ENCODE results near the gene LILRB5. TPM values are rescaled to one million over a fixed set of nuclear protein-coding genes. Genes with fewer than 3 reads are reported as not detected.

Gene LILRB5
- 0.03 TPM for polyA plus RNA-seq (2013, experiment 1 of 2)
- 0.06 TPM for polyA plus RNA-seq (2013, experiment 2 of 2)

DNA sequence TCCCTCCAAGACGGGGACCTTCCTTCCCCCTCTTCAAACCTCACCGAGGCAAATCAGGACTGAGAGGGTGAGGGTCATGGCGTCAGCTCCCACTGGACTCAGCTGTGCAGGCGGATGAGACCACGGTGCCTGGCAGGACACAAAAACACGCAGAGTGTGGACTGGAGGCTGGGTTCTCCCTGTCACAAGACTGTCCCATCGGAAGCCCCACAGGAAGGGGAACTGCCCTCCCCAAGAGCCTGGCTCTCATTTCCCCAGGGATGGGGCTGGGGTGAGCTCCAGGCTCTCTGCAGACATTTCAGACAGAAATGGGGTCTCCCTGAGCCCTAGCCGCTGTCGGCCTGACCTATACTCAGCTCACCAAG, at the start of gene LILRB5:
Gene LILRB5 (minus strand): TSS at position 158 of the 365 bp plus-strand sequence. CDS start 80 bp downstream, at position 78.
- no peaks in the 10 kb centered on the region for H3K79me2 ChIP-seq (ENCODE audit: control insufficient read depth, insufficient read depth, low read length)
- no peaks in the 10 kb centered on the region for H3K27me3 ChIP-seq (ENCODE audit: insufficient read depth, low read length, poor library complexity)
- no CpG with 5 or more reads among the region's 9 CpGs for WGBS (ENCODE audit: extremely low coverage, insufficient coverage, low lambda C conversion rate)
- H3K36me3 ChIP-seq (ENCODE audit: control insufficient read depth, insufficient read depth, low read length) = no peaks in the 10 kb centered on the region
- no peak within 1 kb of the TSS for H3K4ac ChIP-seq (ENCODE audit: low read depth, low read length)
- no peaks in the 10 kb centered on the region for H3K4me1 ChIP-seq (ENCODE audit: control insufficient read depth, low read depth, low read length)
- no peak within 1 kb of the TSS for H3K4me3 ChIP-seq (ENCODE audit: low read length)
- H4K5ac ChIP-seq (ENCODE audit: low read length) = no peak within 1 kb of the TSS
- no peaks in the 10 kb centered on the region for H3K79me1 ChIP-seq (ENCODE audit: low read length)
- no peak within 1 kb of the TSS for H3K9ac ChIP-seq (ENCODE audit: low read length)
- H3K18ac ChIP-seq (ENCODE audit: low read length) = no peak within 1 kb of the TSS
- H4K8ac ChIP-seq (ENCODE audit: low read depth, low read length) = no peak within 1 kb of the TSS
- H2BK120ac ChIP-seq (ENCODE audit: low read depth, low read length) = no peak within 1 kb of the TSS
- no peak within 1 kb of the TSS for H2BK15ac ChIP-seq (replicated peaks; ENCODE audit: low read depth)
- no peak within 1 kb of the TSS for H3K23ac ChIP-seq (ENCODE audit: low read length)
- DNase-seq = no peak
- no peak within 1 kb of the TSS for H2AK5ac ChIP-seq (ENCODE audit: low read length)
- no peak within 1 kb of the TSS for H3K56ac ChIP-seq (ENCODE audit: low read length)
- no peak within 1 kb of the TSS for H3K4me2 ChIP-seq (ENCODE audit: low read length)
- no peak within 1 kb of the TSS for H2BK5ac ChIP-seq (ENCODE audit: low read length)
- no peak within 1 kb of the TSS for H3K27ac ChIP-seq (ENCODE audit: low read depth, low read length)

DNA sequence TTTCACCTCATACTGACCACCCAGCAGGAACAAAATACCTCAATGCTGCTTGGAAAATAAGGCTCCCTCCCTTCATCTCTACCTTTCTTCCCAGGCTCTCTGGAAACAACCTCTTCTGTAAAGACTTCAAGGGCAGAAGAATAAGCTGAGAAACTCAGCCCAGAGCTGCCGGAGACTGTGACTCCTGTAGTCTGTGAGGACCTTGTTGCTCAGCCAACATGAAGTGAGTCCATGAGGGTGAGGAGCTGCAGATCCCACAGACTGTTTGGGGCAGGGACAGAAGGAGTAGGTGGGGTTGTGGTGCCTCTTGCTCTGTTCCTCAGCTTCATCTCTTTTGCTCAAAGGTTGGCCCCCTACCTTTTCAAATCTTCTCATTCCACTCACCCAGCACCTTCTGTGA, 48.1 kb upstream of the LILRB5 start:
- Histone ChIP-seq H3K4me1 (ENCODE audit: control insufficient read depth, low read depth, low read length) (no peaks in the 10 kb centered on the region), H3K27ac (ENCODE audit: low read depth, low read length) (no peak overlapping the region), H4K5ac (ENCODE audit: low read length) (no peak overlapping the region), H3K4ac (ENCODE audit: low read depth, low read length) (no peak overlapping the region), H3K9ac (ENCODE audit: low read length) (no peak overlapping the region), H4K8ac (ENCODE audit: low read depth, low read length) (no peak overlapping the region), H3K27me3 (ENCODE audit: insufficient read depth, low read length, poor library complexity) (no peaks in the 10 kb centered on the region), H3K56ac (ENCODE audit: low read length) (no peak overlapping the region), H2AK5ac (ENCODE audit: low read length) (no peak overlapping the region), H2BK120ac (ENCODE audit: low read depth, low read length) (no peak overlapping the region), H3K4me2 (ENCODE audit: low read length) (no peak overlapping the region), H3K18ac (ENCODE audit: low read length) (no peak overlapping the region), H3K79me1 (ENCODE audit: low read length) (no peaks in the 10 kb centered on the region), H3K23ac (ENCODE audit: low read length) (no peak overlapping the region), H3K4me3 (ENCODE audit: low read length) (no peak overlapping the region), H3K79me2 (ENCODE audit: control insufficient read depth, insufficient read depth, low read length) (no peaks in the 10 kb centered on the region), H2BK5ac (ENCODE audit: low read length) (no peak overlapping the region), H3K36me3 (ENCODE audit: control insufficient read depth, insufficient read depth, low read length) (no peaks in the 10 kb centered on the region), H2BK15ac (replicated peaks; ENCODE audit: low read depth) (no peak overlapping the region)
- no peak for DNase-seq
- WGBS (ENCODE audit: extremely low coverage, insufficient coverage, low lambda C conversion rate) = no CpG with 5 or more reads among the region's 1 CpG

DNA sequence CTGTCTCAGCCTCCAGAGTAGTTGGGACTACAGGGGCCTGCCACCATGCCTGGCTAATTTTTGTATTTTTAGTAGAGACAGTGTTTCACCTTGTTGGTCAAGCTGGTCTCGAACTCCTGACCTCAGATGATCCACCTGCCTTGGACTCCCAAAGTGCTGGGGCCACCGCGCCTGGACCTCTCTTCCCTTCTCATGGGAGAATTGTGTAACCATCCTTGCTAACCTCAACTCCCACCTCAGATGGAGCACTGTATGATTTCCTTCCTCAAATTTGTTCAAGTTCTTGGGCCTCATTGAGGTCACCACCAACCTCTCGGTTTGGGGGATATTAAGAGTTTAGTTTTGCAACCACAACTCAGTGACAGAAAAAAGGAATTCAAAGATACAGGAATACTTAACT, 45.2 kb upstream of the LILRB5 start:
- Histone ChIP-seq H4K5ac (ENCODE audit: low read length) (no peak overlapping the region), H3K4me3 (ENCODE audit: low read length) (no peak overlapping the region), H3K4me1 (ENCODE audit: control insufficient read depth, low read depth, low read length) (no peaks in the 10 kb centered on the region), H3K4ac (ENCODE audit: low read depth, low read length) (no peak overlapping the region), H3K23ac (ENCODE audit: low read length) (no peak overlapping the region), H2BK15ac (replicated peaks; ENCODE audit: low read depth) (no peak overlapping the region), H3K56ac (ENCODE audit: low read length) (no peak overlapping the region), H2BK120ac (ENCODE audit: low read depth, low read length) (no peak overlapping the region), H3K27ac (ENCODE audit: low read depth, low read length) (no peak overlapping the region), H3K4me2 (ENCODE audit: low read length) (no peak overlapping the region), H2BK5ac (ENCODE audit: low read length) (no peak overlapping the region), H2AK5ac (ENCODE audit: low read length) (no peak overlapping the region), H3K27me3 (ENCODE audit: insufficient read depth, low read length, poor library complexity) (no peaks in the 10 kb centered on the region), H3K9ac (ENCODE audit: low read length) (no peak overlapping the region), H3K79me1 (ENCODE audit: low read length) (no peaks in the 10 kb centered on the region), H3K79me2 (ENCODE audit: control insufficient read depth, insufficient read depth, low read length) (no peaks in the 10 kb centered on the region), H3K18ac (ENCODE audit: low read length) (no peak overlapping the region), H4K8ac (ENCODE audit: low read depth, low read length) (no peak overlapping the region), H3K36me3 (ENCODE audit: control insufficient read depth, insufficient read depth, low read length) (no peaks in the 10 kb centered on the region)
- DNase-seq = no peak
- WGBS (ENCODE audit: extremely low coverage, insufficient coverage, low lambda C conversion rate) = no CpG with 5 or more reads among the region's 4 CpGs

DNA sequence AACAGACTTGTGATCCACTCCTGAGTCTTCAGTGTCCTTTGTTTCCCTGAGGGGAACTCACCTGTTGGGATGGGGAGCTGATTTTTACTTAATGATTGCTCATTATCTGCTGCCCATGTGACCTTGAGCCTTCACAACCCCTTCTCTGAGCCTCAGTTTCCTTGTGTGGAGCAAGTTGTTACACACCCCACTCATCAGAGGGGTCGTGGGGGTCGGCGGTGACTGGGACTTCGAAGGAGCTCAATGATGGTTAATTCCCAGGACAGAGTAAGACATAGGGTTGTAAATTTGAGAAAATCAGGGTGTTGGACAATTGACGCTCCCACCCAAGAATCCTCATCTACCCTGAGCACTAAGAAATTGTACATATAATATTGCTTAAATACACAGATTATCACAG, 42.4 kb upstream of the LILRB5 start:
- no peak overlapping the region for H4K8ac ChIP-seq (ENCODE audit: low read depth, low read length)
- H2BK5ac ChIP-seq (ENCODE audit: low read length) = no peak overlapping the region
- no peak overlapping the region for H2AK5ac ChIP-seq (ENCODE audit: low read length)
- no peaks in the 10 kb centered on the region for H3K79me1 ChIP-seq (ENCODE audit: low read length)
- no peak overlapping the region for H3K56ac ChIP-seq (ENCODE audit: low read length)
- no peak overlapping the region for H2BK15ac ChIP-seq (replicated peaks; ENCODE audit: low read depth)
- H3K4me2 ChIP-seq (ENCODE audit: low read length) = no peak overlapping the region
- no peak overlapping the region for H3K18ac ChIP-seq (ENCODE audit: low read length)
- no peak overlapping the region for H3K9ac ChIP-seq (ENCODE audit: low read length)
- no peaks in the 10 kb centered on the region for H3K36me3 ChIP-seq (ENCODE audit: control insufficient read depth, insufficient read depth, low read length)
- no peaks in the 10 kb centered on the region for H3K27me3 ChIP-seq (ENCODE audit: insufficient read depth, low read length, poor library complexity)
- no peak for DNase-seq
- no peak overlapping the region for H3K4ac ChIP-seq (ENCODE audit: low read depth, low read length)
- H4K5ac ChIP-seq (ENCODE audit: low read length) = no peak overlapping the region
- H3K23ac ChIP-seq (ENCODE audit: low read length) = no peak overlapping the region
- H3K27ac ChIP-seq (ENCODE audit: low read depth, low read length) = no peak overlapping the region
- H2BK120ac ChIP-seq (ENCODE audit: low read depth, low read length) = no peak overlapping the region
- H3K79me2 ChIP-seq (ENCODE audit: control insufficient read depth, insufficient read depth, low read length) = no peaks in the 10 kb centered on the region
- no peaks in the 10 kb centered on the region for H3K4me1 ChIP-seq (ENCODE audit: control insufficient read depth, low read depth, low read length)
- no peak overlapping the region for H3K4me3 ChIP-seq (ENCODE audit: low read length)
- WGBS (ENCODE audit: extremely low coverage, insufficient coverage, low lambda C conversion rate) = no CpG with 5 or more reads among the region's 5 CpGs

DNA sequence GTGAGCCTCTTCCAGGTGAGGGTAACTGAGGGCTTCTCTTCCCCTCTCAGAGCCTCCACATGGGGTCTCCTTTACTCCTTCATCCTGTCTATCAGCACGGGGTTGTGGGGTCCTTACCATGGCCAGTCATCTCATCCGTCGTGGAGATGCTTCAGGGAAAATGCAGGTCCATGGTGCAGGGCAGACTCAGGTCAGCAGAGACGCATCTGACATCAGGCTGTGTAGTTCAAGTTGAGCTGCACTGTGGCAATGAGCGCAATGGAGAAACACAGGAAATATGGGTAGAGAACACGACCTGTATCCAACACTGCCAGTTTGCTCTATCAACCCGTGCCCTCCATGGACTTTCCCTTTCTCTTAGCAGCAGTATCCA, 42.0 kb upstream of the LILRB5 start:
- no peak overlapping the region for H3K4ac ChIP-seq (ENCODE audit: low read depth, low read length)
- no CpG with 5 or more reads among the region's 7 CpGs for WGBS (ENCODE audit: extremely low coverage, insufficient coverage, low lambda C conversion rate)

DNA sequence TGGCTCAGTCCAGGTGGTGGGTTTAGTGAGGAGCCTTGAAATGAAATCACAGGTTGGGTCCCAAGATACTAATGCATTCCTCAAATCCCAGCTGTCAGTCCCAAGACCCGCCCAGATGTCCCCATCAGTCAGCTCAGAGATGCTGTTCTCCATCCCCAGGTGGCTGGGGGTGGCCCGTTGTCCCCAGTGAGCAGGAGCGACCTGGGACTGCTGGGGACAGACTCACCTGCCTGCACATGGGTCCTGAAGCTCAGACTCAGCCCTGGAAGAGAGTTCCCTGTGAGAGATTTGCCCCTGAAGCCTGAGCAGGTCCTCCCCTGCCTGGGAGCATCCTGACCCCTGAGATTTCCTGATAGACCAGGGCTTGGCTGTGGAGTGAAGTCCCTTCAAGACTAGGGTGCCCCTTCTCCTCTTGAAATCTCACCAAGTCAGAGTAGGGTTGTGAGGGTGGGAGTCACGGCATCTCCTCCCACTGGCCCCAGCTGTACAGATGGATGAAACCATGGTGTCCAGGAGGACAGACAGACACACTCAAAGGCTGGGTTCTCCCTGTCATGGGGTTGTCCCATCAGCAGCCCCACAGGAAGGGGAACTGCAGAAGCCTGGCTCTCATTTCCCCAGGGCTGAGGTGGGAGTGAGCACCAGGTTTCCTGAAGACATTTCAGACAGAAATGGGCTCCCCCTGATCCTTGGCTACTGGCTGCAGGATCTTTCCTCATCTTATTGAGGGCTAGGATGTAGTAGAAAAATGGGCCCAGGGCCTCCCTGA, 41.5 kb upstream of the LILRB5 start:
- H3K9ac ChIP-seq (ENCODE audit: low read length) = no peak overlapping the region
- no peak for DNase-seq
- no peak overlapping the region for H3K4ac ChIP-seq (ENCODE audit: low read depth, low read length)
- no peaks in the 10 kb centered on the region for H3K4me1 ChIP-seq (ENCODE audit: control insufficient read depth, low read depth, low read length)
- H3K36me3 ChIP-seq (ENCODE audit: control insufficient read depth, insufficient read depth, low read length) = no peaks in the 10 kb centered on the region
- no peak overlapping the region for H2BK120ac ChIP-seq (ENCODE audit: low read depth, low read length)
- H3K27me3 ChIP-seq (ENCODE audit: insufficient read depth, low read length, poor library complexity) = no peaks in the 10 kb centered on the region
- no peak overlapping the region for H4K5ac ChIP-seq (ENCODE audit: low read length)
- no peaks in the 10 kb centered on the region for H3K79me2 ChIP-seq (ENCODE audit: control insufficient read depth, insufficient read depth, low read length)
- H3K23ac ChIP-seq (ENCODE audit: low read length) = no peak overlapping the region
- whole genome bisulfite sequencing (ENCODE audit: extremely low coverage, insufficient coverage, low lambda C conversion rate) = no CpG with 5 or more reads among the region's 4 CpGs
- no peak overlapping the region for H2BK15ac ChIP-seq (replicated peaks; ENCODE audit: low read depth)
- no peaks in the 10 kb centered on the region for H3K79me1 ChIP-seq (ENCODE audit: low read length)
- no peak overlapping the region for H3K27ac ChIP-seq (ENCODE audit: low read depth, low read length)
- H3K4me3 ChIP-seq (ENCODE audit: low read length) = no peak overlapping the region
- no peak overlapping the region for H2AK5ac ChIP-seq (ENCODE audit: low read length)
- H4K8ac ChIP-seq (ENCODE audit: low read depth, low read length) = no peak overlapping the region
- H3K56ac ChIP-seq (ENCODE audit: low read length) = no peak overlapping the region
- H2BK5ac ChIP-seq (ENCODE audit: low read length) = no peak overlapping the region
- no peak overlapping the region for H3K4me2 ChIP-seq (ENCODE audit: low read length)
- no peak overlapping the region for H3K18ac ChIP-seq (ENCODE audit: low read length)

More for the DNA sequence above, 42.0 kb upstream of the LILRB5 start:
- no peak overlapping the region for H3K23ac ChIP-seq (ENCODE audit: low read length)
- no peaks in the 10 kb centered on the region for H3K27me3 ChIP-seq (ENCODE audit: insufficient read depth, low read length, poor library complexity)
- no peak overlapping the region for H3K4me2 ChIP-seq (ENCODE audit: low read length)
- H3K79me1 ChIP-seq (ENCODE audit: low read length) = no peaks in the 10 kb centered on the region
- H4K5ac ChIP-seq (ENCODE audit: low read length) = no peak overlapping the region
- H3K18ac ChIP-seq (ENCODE audit: low read length) = no peak overlapping the region
- no peaks in the 10 kb centered on the region for H3K79me2 ChIP-seq (ENCODE audit: control insufficient read depth, insufficient read depth, low read length)
- no peak overlapping the region for H2BK5ac ChIP-seq (ENCODE audit: low read length)
- no peak overlapping the region for H3K4me3 ChIP-seq (ENCODE audit: low read length)
- no peak overlapping the region for H3K9ac ChIP-seq (ENCODE audit: low read length)
- no peaks in the 10 kb centered on the region for H3K36me3 ChIP-seq (ENCODE audit: control insufficient read depth, insufficient read depth, low read length)
- H2BK15ac ChIP-seq (replicated peaks; ENCODE audit: low read depth) = no peak overlapping the region
- DNase-seq = no peak
- H3K56ac ChIP-seq (ENCODE audit: low read length) = no peak overlapping the region
- no peak overlapping the region for H2AK5ac ChIP-seq (ENCODE audit: low read length)
- no peak overlapping the region for H4K8ac ChIP-seq (ENCODE audit: low read depth, low read length)
- H3K4me1 ChIP-seq (ENCODE audit: control insufficient read depth, low read depth, low read length) = no peaks in the 10 kb centered on the region
- no peak overlapping the region for H3K27ac ChIP-seq (ENCODE audit: low read depth, low read length)
- no peak overlapping the region for H2BK120ac ChIP-seq (ENCODE audit: low read depth, low read length)
